ENCODE measurements around the gene THOC6.

DNA sequence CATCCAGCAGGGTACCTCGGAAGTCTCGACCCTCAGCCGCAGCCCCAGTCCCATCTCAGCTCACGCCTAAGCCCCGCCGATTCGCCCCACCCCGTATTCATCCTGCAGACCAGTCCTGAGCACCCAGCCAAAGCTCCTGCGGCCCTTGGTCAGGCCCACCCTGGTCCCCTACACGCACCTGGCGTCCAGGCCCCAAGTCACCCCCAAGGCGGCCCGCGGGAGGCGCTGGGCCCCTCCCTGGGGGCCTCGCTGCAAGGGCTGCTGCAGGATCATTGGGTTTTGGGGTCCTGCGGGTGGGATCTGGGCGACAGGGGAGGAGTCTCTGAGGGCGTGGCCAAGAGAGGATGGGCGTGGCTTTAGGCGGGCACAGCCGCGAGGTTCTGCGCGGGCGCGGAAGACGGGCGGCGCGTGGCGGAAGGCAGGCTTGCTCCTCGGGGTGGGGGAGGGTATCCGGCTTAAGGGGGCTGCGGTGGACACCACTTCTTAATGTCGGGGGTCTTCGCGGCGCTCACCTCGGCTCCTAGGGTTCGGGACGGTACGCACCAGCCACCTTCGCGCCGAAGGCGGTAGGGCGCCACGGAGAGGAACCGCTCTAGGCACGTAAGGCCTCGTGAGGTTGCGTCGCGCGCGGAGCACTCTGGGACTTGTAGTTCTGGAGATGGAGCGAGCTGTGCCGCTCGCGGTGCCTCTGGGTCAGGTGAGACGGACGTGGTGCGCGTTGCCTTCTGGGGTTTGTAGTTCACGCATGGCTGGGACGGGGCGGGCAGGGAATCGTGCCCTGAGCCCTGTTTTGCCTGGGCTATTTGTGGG, at the start of gene THOC6, which contains the start of gene HCFC1R1:
- TF ChIP-seq, protein P1, sequence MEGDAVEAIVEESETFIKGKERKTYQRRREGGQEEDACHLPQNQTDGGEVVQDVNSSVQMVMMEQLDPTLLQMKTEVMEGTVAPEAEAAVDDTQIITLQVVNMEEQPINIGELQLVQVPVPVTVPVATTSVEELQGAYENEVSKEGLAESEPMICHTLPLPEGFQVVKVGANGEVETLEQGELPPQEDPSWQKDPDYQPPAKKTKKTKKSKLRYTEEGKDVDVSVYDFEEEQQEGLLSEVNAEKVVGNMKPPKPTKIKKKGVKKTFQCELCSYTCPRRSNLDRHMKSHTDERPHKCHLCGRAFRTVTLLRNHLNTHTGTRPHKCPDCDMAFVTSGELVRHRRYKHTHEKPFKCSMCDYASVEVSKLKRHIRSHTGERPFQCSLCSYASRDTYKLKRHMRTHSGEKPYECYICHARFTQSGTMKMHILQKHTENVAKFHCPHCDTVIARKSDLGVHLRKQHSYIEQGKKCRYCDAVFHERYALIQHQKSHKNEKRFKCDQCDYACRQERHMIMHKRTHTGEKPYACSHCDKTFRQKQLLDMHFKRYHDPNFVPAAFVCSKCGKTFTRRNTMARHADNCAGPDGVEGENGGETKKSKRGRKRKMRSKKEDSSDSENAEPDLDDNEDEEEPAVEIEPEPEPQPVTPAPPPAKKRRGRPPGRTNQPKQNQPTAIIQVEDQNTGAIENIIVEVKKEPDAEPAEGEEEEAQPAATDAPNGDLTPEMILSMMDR (IDR thresholded peaks at IDR 0.05; ENCODE audit: low read depth, low read length, poor library complexity, severe bottlenecking), result no peak
- no peak for TF ChIP-seq EZH2phosphoT487 (IDR thresholded peaks at IDR 0.05; ENCODE audit: borderline replicate concordance, low read length)

Measured in DOHH2 (cell line).